GM12878 (cell line): Measurements from ENCODE around the gene CHN2. TPM values are rescaled to one million over a fixed set of nuclear protein-coding genes. Genes with fewer than 3 reads are reported as not detected.

Source experiments
- ATAC-seq: fragments of 200-7000 bp; cut with Tn5 transposase; 3 replicates; pipeline ENCODE4 v1.9.1; 2020; ENCODE audit warnings: mild to moderate bottlenecking, moderate library complexity
- BruUV-seq: library from RNA; stranded (reverse); fragments of 400-500 nt; replicated peaks from 2 replicates; lab custom pipeline; 2021; lab: Mats Ljungman, UMichigan
- CTCF ChIA-PET: fragments of 300-600 bp; sonication (Branson Sonifier 250); formaldehyde crosslinking; extraction: SDS; loops from one replicate; lab custom pipeline; 2021; ENCODE audit warnings: inconsistent platforms; lab: Yijun Ruan, JAX
- POLR2A ChIA-PET: fragments of 350-600 bp; formaldehyde crosslinking; extraction: SDS; loops from one replicate; lab custom pipeline; 2021; ENCODE audit warnings: inconsistent platforms; lab: Charles Lee
- RAD21 ChIA-PET: fragments of 300-600 bp; sonication (Branson Sonifier 250); formaldehyde crosslinking; loops from one replicate; lab custom pipeline; 2023; ENCODE audit warnings: antibody characterized with exemption; ENCODE audit not compliant: unreplicated experiment; lab: Charles Lee
- SMC1A ChIA-PET: fragments of 300-600 bp; sonication (Branson Sonifier 250); formaldehyde crosslinking; loops from one replicate; lab custom pipeline; 2023; ENCODE audit not compliant: unreplicated experiment, uncharacterized antibody; lab: Charles Lee
- DNase-seq: peaks from one replicate; pipeline ENCODE4 v3.0.0-alpha.2; 2011; ENCODE audit warnings: low read depth, low spot score
- FAIRE-seq: peaks from 3 replicates; lab custom pipeline; 2011; peaks lifted over from hg19 to GRCh38; lab: Jason Lieb, UNC
- H2AFZ ChIP-seq: 2 replicates; pipeline ENCODE4 v1.6.0; 2011; ENCODE audit warnings: low read depth, low read length, control low read depth; ENCODE audit not compliant: control insufficient read depth
- H3K27ac ChIP-seq: 2 replicates; pipeline ENCODE4 v1.5.1; 2011; ENCODE audit warnings: control low read depth; ENCODE audit not compliant: control insufficient read depth, insufficient read depth
- H3K27me3 ChIP-seq, 2 experiments: replicated peaks in 1 of 2; 2 replicates each; pipeline versions ENCODE4 v1.6.0 to v1.6.1; 2011; ENCODE audit warnings: low read length in 1 of 2; ENCODE audit not compliant: control insufficient read depth in 2 of 2, insufficient read depth in 2 of 2
- H3K36me3 ChIP-seq, 2 experiments: 2 replicates each; pipeline ENCODE4 v1.5.1; 2011; ENCODE audit warnings: low read length in 1 of 2; ENCODE audit not compliant: control insufficient read depth in 2 of 2, insufficient read depth in 2 of 2
- H3K4me1 ChIP-seq: 2 replicates; pipeline ENCODE4 v1.6.1; 2011; ENCODE audit warnings: mild to moderate bottlenecking, low read length, moderate library complexity, mixed read lengths; ENCODE audit not compliant: control insufficient read depth, insufficient read depth
- H3K4me2 ChIP-seq: 2 replicates; pipeline ENCODE4 v1.6.0; 2011; ENCODE audit warnings: control low read depth; ENCODE audit not compliant: control insufficient read depth, insufficient read depth
- H3K4me3 ChIP-seq: fragments of 200-600 bp; sonication (generic); 2 replicates; pipeline ENCODE4 v1.5.1; 2016
- H3K79me2 ChIP-seq: 2 replicates; pipeline ENCODE4 v1.6.0; 2011; ENCODE audit warnings: low read length; ENCODE audit not compliant: control insufficient read depth, insufficient read depth
- H3K9ac ChIP-seq: 2 replicates; pipeline ENCODE4 v1.8.0; 2011; ENCODE audit warnings: low read length, control low read depth, mixed read lengths; ENCODE audit not compliant: control insufficient read depth, insufficient read depth
- H3K9me3 ChIP-seq: replicated peaks from 3 replicates; pipeline ENCODE4 v1.5.1; 2011; ENCODE audit warnings: mild to moderate bottlenecking, low read length; ENCODE audit not compliant: control insufficient read depth, insufficient read depth
- H4K20me1 ChIP-seq: 2 replicates; pipeline ENCODE4 v1.6.0; 2011; ENCODE audit not compliant: control insufficient read depth, insufficient read depth
- BMI1 ChIP-seq: fragments of 450-650 bp; IDR thresholded peaks from 2 replicates; pipeline ENCODE4 v1.6.1; 2016; ENCODE audit warnings: mild to moderate bottlenecking, moderate library complexity, borderline replicate concordance
- EGR1 ChIP-seq, 2 experiments: IDR thresholded peaks; 1 replicate in 1 of 2; 2 replicates in 1 of 2; pipeline ENCODE4 v1.6.1; 2011 to 2012; ENCODE audit warnings: low read depth in 2 of 2, low read length in 2 of 2, borderline replicate concordance in 1 of 2, mild to moderate bottlenecking in 1 of 2, moderate library complexity in 1 of 2
- ESRRA ChIP-seq: IDR thresholded peaks from 2 replicates; pipeline ENCODE4 v1.6.1; 2012; ENCODE audit warnings: mild to moderate bottlenecking, low read length, improper control_type of control experiment
- HDGF ChIP-seq: fragments of 450-650 bp; IDR thresholded peaks from 2 replicates; pipeline ENCODE4 v1.6.1; 2016; ENCODE audit warnings: antibody characterized with exemption
- IRF4 ChIP-seq: IDR thresholded peaks from 2 replicates; pipeline ENCODE4 v1.6.1; 2011; ENCODE audit warnings: low read depth, low read length
- MEF2B ChIP-seq: fragments of 450-650 bp; IDR thresholded peaks from 2 replicates; pipeline ENCODE4 v1.6.1; 2018; ENCODE audit warnings: mild to moderate bottlenecking, moderate library complexity; ENCODE audit not compliant: partially characterized antibody, poor library complexity, severe bottlenecking
- RBBP5 ChIP-seq: fragments of 200-600 bp; sonication (generic); conservative IDR thresholded peaks from 2 replicates; pipeline ENCODE4 v1.6.1; 2016
- ZBTB11 ChIP-seq: fragments of 450-650 bp; formaldehyde crosslinking; IDR thresholded peaks from 2 replicates; pipeline ENCODE4 v1.5.0; 2022; ENCODE audit warnings: mild to moderate bottlenecking, missing genetic modification characterization
- ZNF622 ChIP-seq: fragments of 450-650 bp; IDR thresholded peaks from 2 replicates; pipeline ENCODE4 v1.6.1; 2017; ENCODE audit warnings: mild to moderate bottlenecking, inconsistent platforms
- WGBS: methylation state at CpG from one replicate; pipeline ENCODE4 v1.1.6; 2016; ENCODE audit warnings: low lambda C conversion rate; ENCODE audit not compliant: insufficient replicate concordance, insufficient coverage; ENCODE audit errors: missing lambda C conversion rate; 5-methylcytosine and 5-hydroxymethylcytosine counted together
- in situ Hi-C: fragments of 300-500 bp; cut with MboI; formaldehyde crosslinking; loops from 9 replicates; pipeline ENCODE4 v1.14.3; 2018; ENCODE audit warnings: mixed read lengths
- intact Hi-C: fragments of 100-400 bp; cut with micrococcal nuclease; formaldehyde crosslinking; loops from one replicate; pipeline ENCODE4 v1.14.2; 2022; ENCODE audit not compliant: unreplicated experiment
- polyA plus RNA-seq, 11 experiments: library from polyadenylated mRNA; depleted of rRNA in 4 of 11; unstranded in 6 of 11; stranded (reverse) in 5 of 11; fragments of >200 nt; fragmentation: Nextera tagmentation in 4 of 11; fragmentation: Illumina TruSeq in 1 of 11; extraction: Ambion mirVana in 4 of 11; extraction: Trizol in 1 of 11; gene quantifications; 1 replicate in 1 of 11; 2 replicates in 10 of 11; pipeline versions ENCODE4 v1.2.1 to v1.2.3, GENCODE V29; 2011 to 2016; ENCODE audit warnings: inconsistent platforms in 2 of 11, missing spikeins in 2 of 11, low read depth in 1 of 11
- total RNA-seq, 4 experiments: library from RNA; depleted of rRNA in 3 of 4; stranded (reverse); fragments of >200 nt in 3 of 4; fragmentation: Illumina TruSeq in 1 of 4; extraction: Trizol in 1 of 4; gene quantifications; 2 replicates each; pipeline versions ENCODE4 v1.2.1 to v1.2.3, GENCODE V29; 2013 to 2021

Gene CHN2
- total and polyA plus RNA-seq, 10 of the 15 experiments (the other 5 are each of a cell fraction or from before 2014, with no cell fraction given) = 0.11 to 3.8 (median 0.37) TPM; not detected in 2

- DNase-seq = no peak
- Histone ChIP-seq H3K79me2 (no peaks in the 10 kb centered on the region), H4K20me1 (no peaks in the 10 kb centered on the region), H3K4me2 (no peak overlapping the region), H3K4me3 (no peak overlapping the region), H3K9me3 (no peaks in the 10 kb centered on the region), H3K9ac (no peak overlapping the region), H3K36me3 (no peaks in the 10 kb centered on the region), H3K4me1 (no peaks in the 10 kb centered on the region), H3K27me3 (no peaks in the 10 kb centered on the region; a peak in 1 of 4 replicates), H2AFZ (no peak overlapping the region), H3K27ac (no peak overlapping the region)
- in situ Hi-C loops (no loop called here), intact Hi-C loops (no loop called here)
- TF ChIP-seq ZBTB11 (CRISPR knock-in tag) = no peak
- no peak for TF ChIP-seq BMI1
- TF ChIP-seq RBBP5 = no peak
- no peak for TF ChIP-seq ESRRA
- no peak for TF ChIP-seq IRF4
- no peak for TF ChIP-seq EGR1 (IDR thresholded peaks at IDR 0.05; ENCODE audit: borderline replicate concordance in 1 of 2, low read depth in 2 of 2, low read length in 2 of 2)
- no peak for TF ChIP-seq ZNF622
- TF ChIP-seq HDGF = no peak
- no peak for TF ChIP-seq MEF2B
- ATAC-seq = no peak
- ChIA-PET RAD21 (no interaction called here), POLR2A (no interaction called here), SMC1A (no interaction called here), CTCF (no interaction called here)
- no peak for FAIRE-seq
- WGBS = 16% methylated on average over 7 of the region's 7 CpGs
- BruUV-seq = no TSS peak
Measured at GRCh38 chr7:29457141-29457561, 262.6 kb downstream of the CHN2 start.
